ENCODE measurements around the gene PLB1. TPM values are rescaled to one million over a fixed set of nuclear protein-coding genes. Genes with fewer than 3 reads are reported as not detected.

Gene PLB1
- total RNA-seq, 2 donors from 2014 or later = 2.1 to 3.0 TPM

DNA sequence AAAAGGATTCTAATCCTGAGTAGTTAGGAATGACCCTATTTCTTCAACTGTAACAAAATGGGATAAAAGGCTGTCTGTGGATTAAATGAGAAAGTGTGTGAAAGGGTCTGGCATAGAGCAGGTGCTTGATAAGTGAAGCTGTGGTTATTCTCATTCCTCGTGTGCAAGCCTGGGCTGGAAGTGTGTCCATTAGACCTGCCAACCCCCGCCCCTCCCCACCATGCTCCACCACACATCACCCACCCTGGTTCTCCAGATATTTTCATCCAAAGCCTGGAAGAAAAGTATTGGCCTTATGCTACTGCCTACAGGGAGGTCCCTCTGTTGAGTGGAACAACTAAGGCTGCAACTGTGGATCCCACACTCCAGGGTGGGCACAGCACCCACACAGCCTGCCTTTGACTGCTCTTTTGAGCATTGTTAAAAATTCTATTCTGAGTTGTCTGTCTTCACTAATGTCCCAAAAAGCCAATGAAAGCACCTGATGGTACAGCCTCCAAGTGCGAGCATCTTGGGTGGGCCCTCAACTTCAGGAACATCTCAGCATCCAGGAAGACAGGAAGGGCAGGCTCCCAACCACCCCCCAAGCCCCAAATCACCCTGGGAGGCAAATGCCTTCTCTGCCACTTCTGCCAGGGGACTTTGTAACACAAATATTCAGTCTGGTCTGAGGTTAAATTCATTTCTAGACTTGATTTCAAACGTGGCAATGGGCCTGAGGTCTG is 153.0 kb downstream of the PLB1 start:
- Histone ChIP-seq H3K9me3 (no peaks in the 10 kb centered on the region), H3K27me3 (no peaks in the 10 kb centered on the region), H3K27ac (peak overlapping the region; percentile 17 to 73), H3K36me3 (no peaks in the 10 kb centered on the region), H3K4me3 (no peak overlapping the region), H3K4me1 (peaks cover 0 to 14% of the 10 kb centered on the region in 2 donors)
- TF ChIP-seq, protein P1, sequence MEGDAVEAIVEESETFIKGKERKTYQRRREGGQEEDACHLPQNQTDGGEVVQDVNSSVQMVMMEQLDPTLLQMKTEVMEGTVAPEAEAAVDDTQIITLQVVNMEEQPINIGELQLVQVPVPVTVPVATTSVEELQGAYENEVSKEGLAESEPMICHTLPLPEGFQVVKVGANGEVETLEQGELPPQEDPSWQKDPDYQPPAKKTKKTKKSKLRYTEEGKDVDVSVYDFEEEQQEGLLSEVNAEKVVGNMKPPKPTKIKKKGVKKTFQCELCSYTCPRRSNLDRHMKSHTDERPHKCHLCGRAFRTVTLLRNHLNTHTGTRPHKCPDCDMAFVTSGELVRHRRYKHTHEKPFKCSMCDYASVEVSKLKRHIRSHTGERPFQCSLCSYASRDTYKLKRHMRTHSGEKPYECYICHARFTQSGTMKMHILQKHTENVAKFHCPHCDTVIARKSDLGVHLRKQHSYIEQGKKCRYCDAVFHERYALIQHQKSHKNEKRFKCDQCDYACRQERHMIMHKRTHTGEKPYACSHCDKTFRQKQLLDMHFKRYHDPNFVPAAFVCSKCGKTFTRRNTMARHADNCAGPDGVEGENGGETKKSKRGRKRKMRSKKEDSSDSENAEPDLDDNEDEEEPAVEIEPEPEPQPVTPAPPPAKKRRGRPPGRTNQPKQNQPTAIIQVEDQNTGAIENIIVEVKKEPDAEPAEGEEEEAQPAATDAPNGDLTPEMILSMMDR (IDR thresholded peaks at IDR 0.05) = no peak
- DNase-seq (ENCODE audit: low spot score) = no peak

DNA sequence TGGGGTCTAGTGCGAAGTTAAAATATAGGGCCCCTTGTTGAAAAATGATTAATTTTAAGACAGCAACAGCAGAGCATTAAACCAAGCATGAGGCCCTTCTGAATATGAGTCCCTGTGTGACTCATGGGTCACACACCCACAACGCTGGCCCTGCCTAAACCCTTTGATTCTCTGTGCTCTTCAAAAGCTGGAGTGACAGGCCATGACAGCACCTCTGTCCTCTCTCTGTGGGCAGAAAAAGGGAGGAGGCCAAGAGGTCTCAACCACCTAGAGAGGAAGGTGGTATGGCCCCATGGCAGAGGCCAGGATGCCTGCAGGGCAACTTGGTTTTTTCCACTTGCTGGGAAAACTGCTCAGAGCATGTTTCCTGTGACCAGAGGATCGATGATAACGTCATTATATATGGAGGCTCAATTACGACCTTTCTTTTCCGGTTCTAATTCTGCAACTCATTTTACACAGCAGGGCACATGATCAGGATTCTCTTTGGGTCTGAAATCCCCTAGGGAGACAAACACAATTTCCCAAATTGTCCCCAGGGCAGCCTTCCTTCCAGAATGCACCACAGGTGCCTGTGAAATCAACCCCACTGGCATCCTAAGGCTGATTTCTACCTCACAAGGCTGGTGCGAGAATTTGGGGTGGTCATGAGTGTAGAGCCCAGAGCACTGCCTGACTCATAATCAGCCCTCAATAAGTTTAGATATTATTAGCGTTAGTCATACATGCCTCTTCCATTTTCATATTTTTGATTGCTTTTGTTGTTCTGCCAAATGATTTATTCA is 153.8 kb downstream of the PLB1 start:
- Histone ChIP-seq H3K4me1 (peaks cover 0 to 14% of the 10 kb centered on the region in 2 donors), H3K4me3 (no peak overlapping the region), H3K27ac (peak overlapping the region in 1 of 2 donors; percentile 73), H3K27me3 (no peaks in the 10 kb centered on the region), H3K36me3 (no peaks in the 10 kb centered on the region), H3K9me3 (no peaks in the 10 kb centered on the region)
- no peak for DNase-seq (ENCODE audit: low spot score)
- TF ChIP-seq, protein P1 (IDR thresholded peaks at IDR 0.05) = no peak

DNA sequence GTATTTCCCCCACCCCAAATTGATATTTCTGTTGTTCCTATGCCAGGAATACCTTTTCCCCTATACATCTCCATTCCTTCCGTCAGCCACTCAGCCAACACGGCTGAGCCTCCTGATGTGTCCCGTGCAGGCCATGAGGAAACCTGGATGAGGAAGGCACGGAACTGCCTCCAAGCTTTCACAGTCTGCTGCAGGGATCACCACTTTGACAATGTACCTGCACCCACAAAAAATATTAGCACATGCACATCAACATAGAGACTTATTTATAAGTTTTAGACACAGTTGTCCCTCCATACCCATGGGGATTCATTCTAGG is 154.4 kb downstream of the PLB1 start:
- no peak overlapping the region for H3K4me3 ChIP-seq
- no peaks in the 10 kb centered on the region for H3K27me3 ChIP-seq
- H3K9me3 ChIP-seq = no peaks in the 10 kb centered on the region
- peaks cover 0 to 15% of the 10 kb centered on the region in 2 donors for H3K4me1 ChIP-seq
- DNase-seq (ENCODE audit: low spot score) = no peak
- H3K27ac ChIP-seq = no peak overlapping the region
- H3K36me3 ChIP-seq = no peaks in the 10 kb centered on the region
- TF ChIP-seq, protein P1 (IDR thresholded peaks at IDR 0.05) = no peak

DNA sequence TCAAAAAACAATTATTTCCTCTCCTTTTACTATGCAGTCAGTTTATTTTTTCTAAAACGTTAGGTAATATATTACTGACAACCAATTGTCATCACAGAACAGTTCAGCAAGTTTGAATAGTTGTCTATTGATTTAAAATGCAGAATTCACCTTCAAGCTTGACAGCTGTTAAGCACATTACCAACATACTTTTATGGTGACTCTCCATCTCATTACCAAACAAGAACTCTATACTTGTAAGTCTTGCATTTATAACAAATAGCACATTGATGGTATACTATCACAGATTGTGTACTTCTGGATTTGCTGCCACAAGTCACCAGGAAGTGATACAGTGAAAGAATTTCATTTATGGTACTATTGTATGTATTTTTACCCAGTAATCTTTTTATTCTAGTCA is 156.4 kb downstream of the PLB1 start:
- Histone ChIP-seq H3K36me3 (no peaks in the 10 kb centered on the region), H3K27me3 (no peaks in the 10 kb centered on the region), H3K27ac (no peak overlapping the region), H3K9me3 (no peaks in the 10 kb centered on the region), H3K4me1 (peaks cover 0 to 13% of the 10 kb centered on the region in 2 donors), H3K4me3 (no peak overlapping the region)
- TF ChIP-seq, protein P1 (IDR thresholded peaks at IDR 0.05) = no peak
- no peak for DNase-seq (ENCODE audit: low spot score)

DNA sequence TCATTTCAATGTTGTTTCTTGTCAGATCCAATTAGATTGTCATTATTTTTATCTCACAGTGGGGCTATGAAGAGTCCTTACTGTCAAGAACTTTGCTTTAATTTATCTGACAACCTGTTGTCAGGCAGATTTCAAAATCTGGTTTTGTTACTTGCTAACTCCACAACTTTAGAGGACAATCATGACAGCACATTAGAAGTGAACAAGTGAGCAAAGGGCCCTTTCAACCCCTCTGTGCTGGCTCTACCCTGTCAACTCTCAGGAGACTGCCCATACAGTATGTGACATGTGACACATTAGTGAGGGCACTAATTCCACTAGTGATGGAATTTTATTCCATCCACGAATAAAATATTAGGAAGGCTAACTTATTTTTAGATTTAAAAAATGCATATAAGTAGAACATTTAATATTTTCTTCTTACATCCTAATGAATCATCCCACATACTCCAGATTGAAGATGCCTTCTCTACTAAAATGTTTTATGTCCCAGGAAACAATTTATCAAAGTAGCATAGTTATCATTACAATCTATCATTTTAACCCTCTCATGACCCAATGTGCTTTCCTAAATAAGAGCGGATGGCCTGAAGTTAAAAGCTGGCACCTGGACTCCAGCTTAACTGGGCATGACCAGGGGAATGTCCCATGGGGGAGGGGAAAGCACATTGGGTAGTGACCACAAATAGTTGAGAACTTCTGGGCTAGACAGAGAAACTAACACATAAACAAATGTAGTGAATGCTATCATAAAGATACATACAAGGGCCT is 158.2 kb downstream of the PLB1 start:
- no peak overlapping the region for H3K27ac ChIP-seq
- no peaks in the 10 kb centered on the region for H3K9me3 ChIP-seq
- no peak for DNase-seq (ENCODE audit: low spot score)
- H3K4me1 ChIP-seq = peaks cover 0 to 23% of the 10 kb centered on the region in 2 donors
- H3K4me3 ChIP-seq = no peak overlapping the region
- TF ChIP-seq, protein P1 (IDR thresholded peaks at IDR 0.05) = no peak
- H3K27me3 ChIP-seq = no peaks in the 10 kb centered on the region
- no peaks in the 10 kb centered on the region for H3K36me3 ChIP-seq

All from right atrium auricular region (tissue), 2 donors.